SK-N-SH (cell line): ENCODE data around the gene GRM7. TPM values are rescaled to one million over a fixed set of nuclear protein-coding genes. Genes with fewer than 3 reads are reported as not detected.

Experiments used
- CTCF ChIA-PET: fragments of 300-600, 350-600 bp; formaldehyde crosslinking; extraction: SDS; loops from one replicate; lab custom pipeline; 2021; lab: Yijun Ruan, JAX
- POLR2A ChIA-PET: fragments of 350-600 bp; sonication (Branson Sonifier 250); formaldehyde crosslinking; extraction: SDS; loops from one replicate; lab custom pipeline; 2020; ENCODE audit warnings: antibody characterized with exemption, inconsistent platforms; lab: Yijun Ruan, JAX
- DNase-seq: peaks from one replicate; pipeline ENCODE4 v3.0.0; 2012
- H2AFZ ChIP-seq: fragments of 200-600 bp; sonication (generic); 2 replicates; pipeline ENCODE4 v1.8.1; 2016; ENCODE audit warnings: antibody characterized with exemption, mild to moderate bottlenecking, low read depth
- H3F3A ChIP-seq: fragments of 200-600 bp; sonication (generic); replicated peaks from 2 replicates; pipeline ENCODE3; 2016; ENCODE audit warnings: antibody characterized with exemption, mild to moderate bottlenecking; ENCODE audit not compliant: insufficient read depth
- H3K27ac ChIP-seq, 2 experiments: fragments of 200-500 bp in 1 of 2; fragments of 200-600 bp in 1 of 2; sonication (Bioruptor generic) in 1 of 2; sonication (generic), shearing (Covaris generic) in 1 of 2; 2 replicates each; pipeline versions ENCODE4 v1.5.1 to v1.6.1; 2014 to 2016; ENCODE audit warnings: low read depth in 2 of 2, inconsistent platforms in 1 of 2, low read length in 1 of 2, mild to moderate bottlenecking in 1 of 2, mixed read lengths in 1 of 2
- H3K27me3 ChIP-seq: fragments of 200-600 bp; sonication (generic), shearing (Covaris generic); 2 replicates; pipeline ENCODE4 v1.6.1; 2016; ENCODE audit warnings: mixed run types; ENCODE audit not compliant: insufficient read depth
- H3K36me3 ChIP-seq, 2 experiments: fragments of 200-500 bp in 1 of 2; fragments of 200-600 bp in 1 of 2; sonication (Bioruptor generic) in 1 of 2; sonication (generic) in 1 of 2; replicated peaks in 1 of 2; 2 replicates each; pipeline versions ENCODE3 to v1.5.1; 2014 to 2016; ENCODE audit warnings: low read length in 1 of 2, mild to moderate bottlenecking in 1 of 2; ENCODE audit not compliant: insufficient read depth in 2 of 2, control insufficient read depth in 1 of 2
- H3K4me1 ChIP-seq, 2 experiments: fragments of 200-500 bp in 1 of 2; fragments of 200-600 bp in 1 of 2; sonication (Bioruptor generic) in 1 of 2; sonication (generic), shearing (Covaris generic) in 1 of 2; 2 replicates each; pipeline versions ENCODE4 v1.5.1 to v1.6.1; 2014 to 2016; ENCODE audit warnings: low read depth in 1 of 2, low read length in 1 of 2, mixed run types in 1 of 2; ENCODE audit not compliant: insufficient read depth in 2 of 2, control insufficient read depth in 1 of 2
- H3K4me2 ChIP-seq: fragments of 200-600 bp; sonication (generic), shearing (Covaris generic); 2 replicates; pipeline ENCODE4 v1.6.1; 2017; ENCODE audit warnings: mixed run types
- H3K4me3 ChIP-seq, 2 experiments: fragments of 200-500 bp in 1 of 2; fragments of 200-600 bp in 1 of 2; sonication (Bioruptor generic) in 1 of 2; sonication (generic), shearing (Covaris generic) in 1 of 2; 2 replicates each; pipeline versions ENCODE4 v1.5.1 to v1.8.1; 2014 to 2016; ENCODE audit warnings: low read depth in 2 of 2, inconsistent platforms in 1 of 2, low read length in 1 of 2, mild to moderate bottlenecking in 1 of 2, mixed read lengths in 1 of 2, moderate library complexity in 1 of 2
- H3K79me2 ChIP-seq: fragments of 200-600 bp; sonication (generic); 2 replicates; pipeline ENCODE4 v1.8.1; 2017; ENCODE audit warnings: mild to moderate bottlenecking; ENCODE audit not compliant: insufficient read depth
- H3K9ac ChIP-seq: fragments of 200-600 bp; sonication (generic); 2 replicates; pipeline ENCODE4 v1.6.1; 2017; ENCODE audit warnings: mixed run types
- H3K9me2 ChIP-seq: fragments of 200-600 bp; sonication (generic); 2 replicates; pipeline ENCODE4 v1.6.1; 2017; ENCODE audit warnings: mixed run types
- H3K9me3 ChIP-seq: fragments of 200-600 bp; sonication (generic); 2 replicates; pipeline ENCODE4 v1.6.1; 2017; ENCODE audit warnings: mixed run types, mild to moderate bottlenecking, moderate library complexity
- H4K20me1 ChIP-seq: fragments of 200-600 bp; sonication (generic); 2 replicates; pipeline ENCODE4 v1.6.1; 2017; ENCODE audit warnings: mild to moderate bottlenecking, mixed run types; ENCODE audit not compliant: insufficient read depth
- CTCF ChIP-seq: fragments of 200-600 bp; sonication (generic); IDR thresholded peaks from 2 replicates; pipeline ENCODE4 v1.6.1; 2017; ENCODE audit warnings: antibody characterized with exemption, mild to moderate bottlenecking, moderate library complexity
- FOXM1 ChIP-seq: IDR thresholded peaks from 2 replicates; pipeline ENCODE4 v1.4.0; 2012; ENCODE audit warnings: low read depth, mild to moderate bottlenecking
- GABPA ChIP-seq: IDR thresholded peaks from 2 replicates; pipeline ENCODE4 v1.4.0; 2012; ENCODE audit warnings: low read depth, mild to moderate bottlenecking
- MXI1 ChIP-seq: IDR thresholded peaks from 2 replicates; pipeline ENCODE4 v1.6.1; 2012; ENCODE audit warnings: mild to moderate bottlenecking, low read depth, low read length, improper control_type of control experiment
- PBX3 ChIP-seq: IDR thresholded peaks from 2 replicates; pipeline ENCODE4; 2012
- RAD21 ChIP-seq: IDR thresholded peaks from 2 replicates; pipeline ENCODE4 v1.6.1; 2012; ENCODE audit warnings: mild to moderate bottlenecking, low read length
- RCOR1 ChIP-seq: fragments of 150-350 bp; IDR thresholded peaks from 2 replicates; pipeline ENCODE4 v1.6.1; 2017; ENCODE audit warnings: antibody characterized with exemption, low read length
- REST ChIP-seq: IDR thresholded peaks from 2 replicates; pipeline ENCODE4 v1.6.1; 2012; ENCODE audit warnings: mild to moderate bottlenecking, low read depth, low read length, moderate library complexity
- RXRA ChIP-seq: IDR thresholded peaks from 2 replicates; pipeline ENCODE4 v1.4.0; 2012; ENCODE audit warnings: low read depth, mild to moderate bottlenecking, borderline replicate concordance
- SMC3 ChIP-seq: IDR thresholded peaks from 2 replicates; pipeline ENCODE4 v1.6.1; 2012; ENCODE audit warnings: low read depth, low read length, improper control_type of control experiment
- USF2 ChIP-seq: fragments of 150-350 bp; IDR thresholded peaks from 2 replicates; pipeline ENCODE4 v1.6.1; 2017; ENCODE audit warnings: antibody characterized with exemption, low read length, low read depth, borderline replicate concordance
- WGBS: methylation state at CpG from one replicate; pipeline ENCODE4 v1.1.6; 2017; ENCODE audit warnings: low lambda C conversion rate; 5-methylcytosine and 5-hydroxymethylcytosine counted together
- polyA plus RNA-seq, 3 experiments: library from polyadenylated mRNA; depleted of rRNA; stranded (reverse); fragments of >200 nt; gene quantifications; 2 replicates each; pipeline ENCODE4 v1.2.3, GENCODE V29; 2012

Gene GRM7
- polyA plus RNA-seq, 1 of the 3 experiments (the other 2 are of a cell fraction), result 0.03 TPM

- ChIA-PET CTCF (no interaction called here), POLR2A (no interaction called here)
- DNase-seq, result no peak
- Histone ChIP-seq H3K27me3 (no peaks in the 10 kb centered on the region), H3K9me3 (no peaks in the 10 kb centered on the region; the same call in 1 of the 2 replicates), H3K4me1 (no peaks in the 10 kb centered on the region; a peak in 1 of 4 replicates), H3K79me2 (no peaks in the 10 kb centered on the region), H3K9me2 (no peaks in the 10 kb centered on the region), H3K9ac (no peak overlapping the region), H3K4me2 (no peak overlapping the region), H3F3A (no peaks in the 10 kb centered on the region), H4K20me1 (no peaks in the 10 kb centered on the region), H2AFZ (no peak overlapping the region), H3K36me3 (no peaks in the 10 kb centered on the region), H3K4me3 (no peak overlapping the region), H3K27ac (no peak overlapping the region)
- TF ChIP-seq FOXM1 (no peak), REST (no peak), GABPA (no peak), USF2 (no peak), RXRA (no peak), SMC3 (no peak), RCOR1 (no peak), CTCF (no peak), PBX3 (no peak), MXI1 (no peak)
- 6% methylated on average over 1 of the region's 1 CpG for WGBS
Measured at GRCh38 chr3:7075117-7075516, 214.2 kb downstream of the GRM7 start.

GRCh38 chr3:7075901-7076300, 215.0 kb downstream of the GRM7 start:
- no peak overlapping the region for H2AFZ ChIP-seq
- H3K36me3 ChIP-seq, result no peaks in the 10 kb centered on the region
- no peak for DNase-seq
- no peaks in the 10 kb centered on the region for H3K27me3 ChIP-seq
- no peak overlapping the region for H3K4me3 ChIP-seq
- H4K20me1 ChIP-seq, result no peaks in the 10 kb centered on the region
- H3K79me2 ChIP-seq, result no peaks in the 10 kb centered on the region
- no peak overlapping the region for H3K27ac ChIP-seq
- no peaks in the 10 kb centered on the region; the same call in 1 of the 2 replicates for H3K9me3 ChIP-seq
- no peaks in the 10 kb centered on the region for H3F3A ChIP-seq
- 29% methylated on average over 1 of the region's 1 CpG for WGBS
- POLR2A ChIA-PET, result no interaction called here
- TF ChIP-seq CTCF (0 out of 2 replicates have a peak, but pooled peaks have one; percentile 17), RAD21 (peak; percentile 22; the same call in 1 of the 2 replicates), RXRA (no peak)
- no peak overlapping the region for H3K9ac ChIP-seq
- H3K4me2 ChIP-seq, result no peak overlapping the region
- H3K4me1 ChIP-seq, result no peaks in the 10 kb centered on the region; a peak in 1 of 4 replicates
- no peaks in the 10 kb centered on the region for H3K9me2 ChIP-seq
- CTCF ChIA-PET, result no interaction called here
